ENCODE measurements around the gene C21orf58.

DNA sequence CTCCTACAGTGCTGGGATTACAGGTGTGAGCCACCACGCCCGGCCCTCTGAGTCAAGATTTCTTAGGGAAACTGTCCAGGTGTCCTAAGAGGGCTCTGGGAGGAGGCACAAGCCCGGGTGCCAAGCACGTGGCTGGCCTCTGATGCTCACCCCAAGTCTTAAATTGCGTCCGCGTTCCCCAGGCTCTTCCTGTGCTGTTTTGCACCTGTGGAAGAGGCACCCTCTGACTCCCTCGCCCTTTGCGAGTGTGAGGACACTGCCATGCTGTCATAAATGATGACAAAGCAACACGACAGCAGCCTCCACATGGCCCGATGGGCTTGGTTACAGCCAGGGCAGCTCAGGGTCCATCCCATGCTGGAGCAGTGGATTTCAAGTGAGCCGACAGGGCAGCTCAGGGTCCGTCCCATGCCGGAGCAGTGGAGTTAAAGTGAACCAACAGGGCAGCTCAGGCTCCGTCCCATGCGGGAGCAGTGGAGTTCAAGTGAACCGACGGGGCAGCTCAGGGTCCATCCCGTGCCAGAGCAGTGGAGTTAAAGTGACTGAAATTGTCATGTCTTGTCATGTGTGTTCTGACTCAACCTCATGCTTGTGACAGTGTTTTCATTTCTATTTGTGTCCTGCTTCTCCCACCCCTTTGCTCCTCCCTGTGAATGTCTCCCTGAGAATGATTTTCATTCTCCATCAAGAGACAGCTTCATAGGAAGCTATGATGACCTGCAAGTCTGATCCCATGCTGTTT lies 34.2 kb upstream of the C21orf58 start:
- TF ChIP-seq POLR2AphosphoS5 (IDR thresholded peaks at IDR 0.05): no peak
- TF ChIP-seq, protein P1, sequence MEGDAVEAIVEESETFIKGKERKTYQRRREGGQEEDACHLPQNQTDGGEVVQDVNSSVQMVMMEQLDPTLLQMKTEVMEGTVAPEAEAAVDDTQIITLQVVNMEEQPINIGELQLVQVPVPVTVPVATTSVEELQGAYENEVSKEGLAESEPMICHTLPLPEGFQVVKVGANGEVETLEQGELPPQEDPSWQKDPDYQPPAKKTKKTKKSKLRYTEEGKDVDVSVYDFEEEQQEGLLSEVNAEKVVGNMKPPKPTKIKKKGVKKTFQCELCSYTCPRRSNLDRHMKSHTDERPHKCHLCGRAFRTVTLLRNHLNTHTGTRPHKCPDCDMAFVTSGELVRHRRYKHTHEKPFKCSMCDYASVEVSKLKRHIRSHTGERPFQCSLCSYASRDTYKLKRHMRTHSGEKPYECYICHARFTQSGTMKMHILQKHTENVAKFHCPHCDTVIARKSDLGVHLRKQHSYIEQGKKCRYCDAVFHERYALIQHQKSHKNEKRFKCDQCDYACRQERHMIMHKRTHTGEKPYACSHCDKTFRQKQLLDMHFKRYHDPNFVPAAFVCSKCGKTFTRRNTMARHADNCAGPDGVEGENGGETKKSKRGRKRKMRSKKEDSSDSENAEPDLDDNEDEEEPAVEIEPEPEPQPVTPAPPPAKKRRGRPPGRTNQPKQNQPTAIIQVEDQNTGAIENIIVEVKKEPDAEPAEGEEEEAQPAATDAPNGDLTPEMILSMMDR (IDR thresholded peaks at IDR 0.05): no peak

All from breast epithelium (tissue), 3 donors.